ENCODE measurements around the gene ISCU.

- TF ChIP-seq CTCF (optimal IDR thresholded peaks at IDR 0.05 in 1 of 3, IDR thresholded peaks at IDR 0.05 in 1 of 3, conservative IDR thresholded peaks at IDR 0.05 in 1 of 3; ENCODE audit: extremely low read depth in 1 of 3, insufficient read depth in 2 of 3, low read length in 3 of 3) (no peak), EZH2 (IDR thresholded peaks at IDR 0.05; ENCODE audit: low read length) (no peak)
Observed at GRCh38 chr12:108578264-108578663, 15.9 kb downstream of the ISCU start.

All from keratinocyte (primary cell).